Activated T-cell treated with anti-CD3 and anti-CD28 coated beads, Interleukin-2, amount 50 U/mL, for 4 hours (primary cell): ENCODE measurements around the gene BACH2. TPM values are rescaled to one million over a fixed set of nuclear protein-coding genes. Genes with fewer than 3 reads are reported as not detected.
"Not testable (repeated sequence)": the region's sequence is repeated elsewhere in the genome, so short reads cannot be mapped to it uniquely, and the experiment has no call there.

ENCODE experiments used
- ATAC-seq, 2 donors: fragments of 200-7000 bp; cut with Tn5 transposase; one replicate each; pipeline ENCODE4 v1.10.0; 2021
- DNase-seq: peaks from one replicate; pipeline ENCODE4 v3.0.0-alpha.2; 2020
- H3K27me3 Mint-ChIP-seq: one replicate; pipeline ENCODE4 v1.8.0; 2021; ENCODE audit warnings: low read depth, mixed read lengths
- H3K36me3 Mint-ChIP-seq: one replicate; pipeline ENCODE4 v1.8.0; 2022; ENCODE audit warnings: mixed read lengths; ENCODE audit not compliant: insufficient read depth
- H3K4me1 Mint-ChIP-seq: one replicate; pipeline ENCODE4 v1.8.0; 2021; ENCODE audit warnings: low read depth, mixed read lengths
- H3K4me3 Mint-ChIP-seq: one replicate; pipeline ENCODE4 v1.8.0; 2021; ENCODE audit warnings: mild to moderate bottlenecking, moderate library complexity, mixed read lengths
- H3K9me3 Mint-ChIP-seq: one replicate; pipeline ENCODE4 v1.8.0; 2021; ENCODE audit warnings: mixed read lengths
- total RNA-seq, 3 donors: library from RNA; stranded (reverse); gene quantifications; one replicate each; pipeline ENCODE4 v1.2.1, GENCODE V29; 2021

The BACH2 gene
- total RNA-seq, 3 donors from 2014 or later, result 96.5 to 118 (median 111) TPM

- not testable (repeated sequence) for H3K27me3 Mint-ChIP-seq
Observed at GRCh38 chr6:90133664-90134063, 163.0 kb downstream of the BACH2 start.

GRCh38 chr6:90131614-90132423, 164.8 kb downstream of the BACH2 start:
- Mint-ChIP-seq H3K9me3 (no peaks in the 10 kb centered on the region), H3K4me1 (peaks cover 51% of the 10 kb centered on the region), H3K36me3 (peaks cover 25% of the 10 kb centered on the region), H3K4me3 (no peak overlapping the region), H3K27me3 (no peaks in the 10 kb centered on the region)
- no peak for DNase-seq
- no peak for ATAC-seq

More at GRCh38 chr6:90133664-90134063, 163.0 kb downstream of the BACH2 start:
- H3K4me3 Mint-ChIP-seq, ATAC-seq, DNase-seq, H3K9me3 Mint-ChIP-seq: not testable (repeated sequence)
- peaks cover 25% of the 10 kb centered on the region for H3K36me3 Mint-ChIP-seq
- H3K4me1 Mint-ChIP-seq, result peaks cover 49% of the 10 kb centered on the region

DNA sequence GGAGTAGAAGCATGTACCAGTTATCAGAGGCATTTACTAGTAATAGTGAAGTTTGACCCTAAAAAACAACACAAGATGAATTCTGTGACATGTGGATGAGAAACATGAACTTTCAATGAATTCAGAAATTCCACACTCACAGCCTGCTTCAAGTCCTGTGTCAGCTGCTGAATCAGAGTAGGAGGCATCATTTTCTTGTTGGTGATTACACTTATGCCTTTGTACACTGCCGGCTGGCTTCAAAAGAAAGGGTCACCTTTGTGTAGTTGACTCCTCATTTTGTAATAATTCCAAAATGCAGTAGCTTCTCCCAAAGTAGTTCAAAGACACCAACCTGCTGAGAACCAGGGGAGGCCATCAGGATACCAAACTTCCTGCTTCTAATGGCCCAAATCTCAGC, 165.5 kb downstream of the BACH2 start:
- Mint-ChIP-seq H3K36me3 (peaks cover 30% of the 10 kb centered on the region), H3K4me3 (no peak overlapping the region), H3K9me3 (no peaks in the 10 kb centered on the region), H3K4me1 (peaks cover 57% of the 10 kb centered on the region), H3K27me3 (no peaks in the 10 kb centered on the region)
- ATAC-seq, result no peak
- DNase-seq, result no peak

- H3K4me3 Mint-ChIP-seq, DNase-seq, ATAC-seq, H3K27me3 Mint-ChIP-seq, H3K9me3 Mint-ChIP-seq: not testable (repeated sequence)
- Mint-ChIP-seq H3K36me3 (peaks cover 32% of the 10 kb centered on the region), H3K4me1 (peaks cover 64% of the 10 kb centered on the region)
Observed at GRCh38 chr6:90128687-90129086, 168.0 kb downstream of the BACH2 start.

DNA sequence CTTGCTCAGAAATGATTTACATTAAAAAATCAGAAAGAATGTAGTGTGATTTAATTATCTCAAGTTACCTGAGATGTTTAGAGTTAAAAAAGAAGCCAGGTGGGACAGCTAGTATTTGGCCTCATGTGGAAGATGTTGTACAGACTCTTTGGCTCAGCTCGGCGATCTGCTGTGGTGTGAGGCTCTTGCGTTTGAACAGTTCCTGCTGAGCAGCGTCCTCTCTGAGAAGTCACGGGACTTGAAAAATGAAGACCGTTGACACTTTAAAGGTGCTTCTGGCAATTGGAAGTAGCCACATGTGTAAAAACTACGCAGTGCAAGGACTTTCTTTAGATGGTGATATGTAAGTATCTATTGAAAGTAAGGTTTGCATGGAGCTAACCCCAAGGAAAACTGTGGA, 169.0 kb downstream of the BACH2 start:
- DNase-seq, result no peak
- Mint-ChIP-seq H3K4me3 (no peak overlapping the region), H3K9me3 (no peaks in the 10 kb centered on the region), H3K27me3 (no peaks in the 10 kb centered on the region), H3K36me3 (peaks cover 34% of the 10 kb centered on the region), H3K4me1 (peaks cover 67% of the 10 kb centered on the region)
- ATAC-seq, result no peak

DNA sequence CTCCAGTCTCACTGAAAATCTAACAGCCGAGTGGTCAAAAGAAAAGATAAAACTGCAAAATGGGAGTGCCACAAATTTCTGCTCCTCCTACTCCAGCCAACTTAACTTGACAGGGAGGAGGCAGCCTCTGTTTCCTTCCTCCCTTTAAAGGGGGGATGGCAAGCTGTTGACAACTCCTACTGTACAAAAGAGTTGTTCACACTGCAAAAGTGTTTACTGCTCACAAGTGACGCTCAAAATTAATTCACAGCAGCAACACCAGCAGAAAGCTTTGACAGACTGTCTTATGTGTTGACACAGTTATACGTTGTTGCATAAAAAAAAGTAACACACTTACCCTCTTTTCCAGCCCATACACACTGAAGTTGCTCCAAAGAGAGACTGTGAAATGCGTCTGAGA, 169.8 kb downstream of the BACH2 start:
- no peaks in the 10 kb centered on the region for H3K27me3 Mint-ChIP-seq
- H3K9me3 Mint-ChIP-seq, result no peaks in the 10 kb centered on the region
- H3K4me1 Mint-ChIP-seq, result peaks cover 66% of the 10 kb centered on the region
- DNase-seq (no peak), ATAC-seq (no peak)
- no peak overlapping the region for H3K4me3 Mint-ChIP-seq
- peaks cover 33% of the 10 kb centered on the region for H3K36me3 Mint-ChIP-seq

DNA sequence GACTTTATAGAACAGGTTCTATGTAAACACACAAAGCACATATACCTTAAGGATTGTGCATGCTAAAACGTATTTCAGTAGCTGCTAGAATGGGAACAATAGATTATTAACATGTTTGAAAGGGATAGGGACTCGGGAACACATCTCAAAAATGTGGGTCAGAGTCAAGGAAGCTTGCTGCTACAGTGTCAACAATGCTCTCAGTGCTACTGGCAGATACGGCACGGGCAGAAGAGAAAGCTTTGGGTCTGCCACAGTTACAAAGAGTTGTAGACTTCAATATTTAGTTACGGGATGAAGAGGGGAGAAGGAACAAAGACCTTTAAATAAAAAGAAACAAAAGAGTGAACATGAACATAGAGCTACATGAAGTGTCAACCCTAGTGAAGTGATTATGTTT, 170.5 kb downstream of the BACH2 start:
- DNase-seq, result no peak
- no peak overlapping the region for H3K4me3 Mint-ChIP-seq
- H3K9me3 Mint-ChIP-seq, result no peaks in the 10 kb centered on the region
- H3K4me1 Mint-ChIP-seq, result peaks cover 63% of the 10 kb centered on the region
- H3K36me3 Mint-ChIP-seq, result peaks cover 33% of the 10 kb centered on the region
- ATAC-seq, result no peak
- no peaks in the 10 kb centered on the region for H3K27me3 Mint-ChIP-seq

DNA sequence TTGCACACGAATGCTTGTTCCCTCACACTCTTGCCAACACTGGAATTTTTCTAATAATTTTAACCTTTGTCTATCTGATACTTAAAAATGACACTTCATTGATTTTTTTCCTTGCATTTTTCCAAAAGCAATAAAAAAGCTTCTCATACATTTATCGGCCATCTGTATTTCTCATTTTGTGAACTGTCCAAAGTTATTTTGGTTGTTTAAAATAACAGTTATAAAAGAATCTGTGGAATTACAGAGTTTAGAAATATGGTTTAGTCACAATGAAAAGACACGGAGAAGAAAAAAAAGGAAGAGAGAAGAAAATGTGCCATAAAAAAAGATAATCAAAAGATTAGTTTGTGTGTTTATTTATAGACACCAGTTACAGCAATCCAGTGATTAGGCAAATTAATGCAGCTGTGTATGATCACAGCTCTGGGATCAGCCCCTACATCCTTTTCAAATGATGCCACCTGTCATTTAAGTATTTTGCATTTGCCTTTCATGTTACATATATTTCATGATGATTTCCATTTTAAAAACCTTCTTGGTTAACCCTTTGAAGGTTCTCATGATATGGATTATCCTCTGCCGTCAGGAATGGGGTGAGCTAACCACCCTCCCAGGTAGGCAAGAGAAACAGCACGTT, 171.7 kb downstream of the BACH2 start:
- Mint-ChIP-seq H3K4me3 (no peak overlapping the region), H3K4me1 (peaks cover 58% of the 10 kb centered on the region), H3K9me3 (no peaks in the 10 kb centered on the region), H3K36me3 (peaks cover 30% of the 10 kb centered on the region), H3K27me3 (no peaks in the 10 kb centered on the region)
- DNase-seq (no peak), ATAC-seq (no peak)

DNA sequence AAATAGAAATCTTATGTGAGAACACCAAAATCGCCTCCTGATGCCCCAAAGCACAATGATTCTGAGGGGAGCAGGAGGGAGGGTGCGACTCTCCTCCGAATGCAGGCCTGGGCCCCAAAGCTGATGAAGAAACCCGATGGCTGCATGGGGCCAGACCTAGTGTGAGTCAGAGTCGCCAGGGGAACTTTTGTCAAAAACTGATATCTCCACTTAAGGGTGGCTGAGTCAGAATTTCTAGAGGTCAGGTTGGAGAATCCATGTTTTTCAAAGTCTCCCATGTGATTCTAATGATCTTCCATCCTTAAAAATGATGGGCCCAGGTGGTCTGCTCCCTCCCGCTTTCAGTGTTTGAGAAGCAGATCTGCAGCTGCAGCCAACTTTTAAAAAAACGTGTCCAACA, 172.8 kb downstream of the BACH2 start:
- no peaks in the 10 kb centered on the region for H3K27me3 Mint-ChIP-seq
- no peaks in the 10 kb centered on the region for H3K9me3 Mint-ChIP-seq
- ATAC-seq, result peak; percentile 63
- DNase-seq, result peak; percentile 23
- H3K4me3 Mint-ChIP-seq, result no peak overlapping the region
- peaks cover 62% of the 10 kb centered on the region for H3K4me1 Mint-ChIP-seq
- peaks cover 30% of the 10 kb centered on the region for H3K36me3 Mint-ChIP-seq

GRCh38 chr6:90121982-90122381, 174.7 kb downstream of the BACH2 start:
- no peak for DNase-seq
- Mint-ChIP-seq H3K27me3 (no peaks in the 10 kb centered on the region), H3K9me3 (peaks cover 5% of the 10 kb centered on the region), H3K4me3 (no peak overlapping the region), H3K4me1 (peaks cover 61% of the 10 kb centered on the region), H3K36me3 (peaks cover 39% of the 10 kb centered on the region)
- ATAC-seq, result peak; percentile 75 to 80

- Mint-ChIP-seq H3K9me3 (peaks cover 8% of the 10 kb centered on the region), H3K36me3 (peaks cover 40% of the 10 kb centered on the region), H3K4me1 (peaks cover 46% of the 10 kb centered on the region), H3K27me3 (no peaks in the 10 kb centered on the region), H3K4me3 (no peak overlapping the region)
- ATAC-seq, result no peak
- DNase-seq, result no peak
Observed at GRCh38 chr6:90120327-90120726, 176.3 kb downstream of the BACH2 start.

DNA sequence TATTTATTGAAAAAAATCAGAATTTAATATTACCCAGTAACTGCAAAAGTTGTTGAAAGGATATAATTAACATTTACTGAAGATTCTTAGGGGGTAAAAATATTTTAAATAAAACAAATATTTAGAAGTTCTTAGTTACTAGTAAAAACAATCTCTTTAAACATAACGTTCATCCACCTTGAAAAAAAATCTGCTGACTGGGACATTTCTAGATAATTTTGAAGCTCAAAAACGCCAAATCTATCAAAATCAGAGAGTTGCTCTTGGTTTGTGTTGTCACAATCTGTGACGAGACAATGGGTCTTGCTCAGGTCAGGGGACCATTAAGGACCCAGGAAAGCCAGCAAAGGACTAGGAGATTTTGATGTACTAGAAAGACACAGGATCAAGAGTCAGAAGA, 177.0 kb downstream of the BACH2 start:
- H3K27me3 Mint-ChIP-seq, result no peaks in the 10 kb centered on the region
- H3K4me3 Mint-ChIP-seq, result no peak overlapping the region
- H3K4me1 Mint-ChIP-seq, result peaks cover 42% of the 10 kb centered on the region
- H3K36me3 Mint-ChIP-seq, result peaks cover 41% of the 10 kb centered on the region
- peaks cover 11% of the 10 kb centered on the region for H3K9me3 Mint-ChIP-seq
- ATAC-seq (no peak), DNase-seq (no peak)

GRCh38 chr6:90118581-90118980, 178.1 kb downstream of the BACH2 start:
- DNase-seq (no peak), ATAC-seq (no peak)
- H3K4me3 Mint-ChIP-seq, result no peak overlapping the region
- H3K36me3 Mint-ChIP-seq, result peaks cover 44% of the 10 kb centered on the region
- H3K27me3 Mint-ChIP-seq, result no peaks in the 10 kb centered on the region
- H3K4me1 Mint-ChIP-seq, result peaks cover 34% of the 10 kb centered on the region
- peaks cover 16% of the 10 kb centered on the region for H3K9me3 Mint-ChIP-seq

DNA sequence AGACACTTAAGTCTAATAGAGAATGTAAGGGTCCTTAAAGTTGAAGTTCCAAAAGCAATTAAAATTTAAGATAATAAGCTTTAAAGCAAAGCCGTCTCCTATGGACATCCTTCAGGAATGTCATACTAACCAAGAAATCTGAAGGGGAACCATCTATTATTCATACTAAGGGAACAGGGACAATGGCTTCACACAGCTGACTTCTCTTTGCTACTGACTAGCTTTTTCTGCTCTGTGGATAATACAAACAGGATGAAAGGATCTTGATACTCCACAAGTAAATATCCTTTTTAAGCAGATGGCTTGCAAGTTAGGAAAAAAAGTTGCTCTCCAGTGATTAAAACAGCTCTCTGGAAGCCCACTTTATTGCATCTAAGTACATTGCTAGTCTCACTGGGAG, 178.6 kb downstream of the BACH2 start:
- Mint-ChIP-seq H3K4me3 (no peak overlapping the region), H3K4me1 (peaks cover 34% of the 10 kb centered on the region), H3K27me3 (no peaks in the 10 kb centered on the region), H3K9me3 (peaks cover 21% of the 10 kb centered on the region), H3K36me3 (peaks cover 48% of the 10 kb centered on the region)
- DNase-seq (no peak), ATAC-seq (no peak)

DNA sequence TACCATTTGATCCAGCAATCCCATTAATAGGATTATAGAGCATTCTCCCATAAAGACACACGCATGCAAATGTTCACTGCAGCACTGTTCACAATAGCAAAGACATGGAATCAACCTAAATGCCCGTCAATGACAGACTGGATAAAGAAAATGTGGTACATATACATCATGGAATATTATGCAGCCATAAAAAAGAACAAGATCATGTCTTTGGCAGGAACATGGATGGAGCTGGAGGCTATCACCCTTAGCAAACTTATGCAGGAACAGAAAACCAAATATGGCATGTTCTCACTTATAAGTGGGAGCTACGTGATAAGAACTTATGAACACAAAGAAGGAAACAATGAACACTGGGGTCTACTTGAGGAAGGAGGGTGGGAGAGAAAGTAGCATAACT, 180.5 kb downstream of the BACH2 start:
- not testable (repeated sequence) for DNase-seq, H3K4me3 Mint-ChIP-seq, ATAC-seq, H3K27me3 Mint-ChIP-seq
- Mint-ChIP-seq H3K4me1 (peaks cover 39% of the 10 kb centered on the region), H3K36me3 (peaks cover 52% of the 10 kb centered on the region), H3K9me3 (peaks cover 28% of the 10 kb centered on the region)
